Tibial nerve (tissue), 4 donors: ENCODE results near the gene PSMF1.

Experiments
- EP300 ChIP-seq, 2 donors: sonication (generic); formaldehyde crosslinking; IDR thresholded peaks; one replicate each; pipeline ENCODE4 v1.6.1; 2017; ENCODE audit warnings: antibody characterized with exemption in 2 of 2, mild to moderate bottlenecking in 1 of 2
- POLR2A ChIP-seq, 2 donors: fragments of 450-650 bp; IDR thresholded peaks; one replicate each; pipeline ENCODE4 v1.6.1; 2017; ENCODE audit warnings: antibody characterized with exemption in 2 of 2, mild to moderate bottlenecking in 2 of 2, moderate library complexity in 2 of 2
- TF ChIP-seq, protein P1 (sequence below), 5 experiments: fragments of 200-600 bp in 3 of 5; fragments of 450-650 bp in 2 of 5; sonication (generic) in 3 of 5; IDR thresholded peaks; one replicate each; pipeline ENCODE4 v1.5.1; 2016 to 2019; ENCODE audit warnings: antibody characterized with exemption in 5 of 5, mild to moderate bottlenecking in 3 of 5, moderate library complexity in 2 of 5

DNA sequence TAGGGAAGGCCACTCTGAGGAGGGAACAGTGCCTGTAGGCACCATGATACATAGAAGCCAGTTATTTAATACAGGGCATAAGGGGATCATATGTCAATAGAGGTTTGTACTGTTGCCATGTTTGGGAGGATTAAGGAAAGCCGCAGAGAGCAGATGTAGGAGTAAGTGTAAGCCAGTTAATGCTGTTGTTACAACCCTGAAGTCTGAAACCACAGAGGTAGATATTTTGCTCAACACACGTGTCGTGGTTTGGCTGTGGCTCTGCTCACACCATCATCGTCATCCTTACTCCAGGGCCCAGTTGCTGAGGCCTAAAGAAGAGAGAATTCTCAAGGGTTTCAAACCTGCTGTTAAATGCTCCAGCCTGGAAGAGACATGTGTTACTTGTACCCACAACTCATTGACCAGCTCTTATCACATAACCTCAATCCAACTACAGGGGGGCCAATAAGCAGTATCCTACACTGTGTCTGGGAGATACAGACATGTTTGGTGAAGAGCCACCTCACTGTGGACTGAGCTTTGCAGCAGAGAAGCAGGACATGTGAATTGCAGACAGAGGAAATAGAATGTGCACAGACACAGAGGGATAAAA lies 31.0 kb upstream of the PSMF1 start:
- TF ChIP-seq, protein P1, sequence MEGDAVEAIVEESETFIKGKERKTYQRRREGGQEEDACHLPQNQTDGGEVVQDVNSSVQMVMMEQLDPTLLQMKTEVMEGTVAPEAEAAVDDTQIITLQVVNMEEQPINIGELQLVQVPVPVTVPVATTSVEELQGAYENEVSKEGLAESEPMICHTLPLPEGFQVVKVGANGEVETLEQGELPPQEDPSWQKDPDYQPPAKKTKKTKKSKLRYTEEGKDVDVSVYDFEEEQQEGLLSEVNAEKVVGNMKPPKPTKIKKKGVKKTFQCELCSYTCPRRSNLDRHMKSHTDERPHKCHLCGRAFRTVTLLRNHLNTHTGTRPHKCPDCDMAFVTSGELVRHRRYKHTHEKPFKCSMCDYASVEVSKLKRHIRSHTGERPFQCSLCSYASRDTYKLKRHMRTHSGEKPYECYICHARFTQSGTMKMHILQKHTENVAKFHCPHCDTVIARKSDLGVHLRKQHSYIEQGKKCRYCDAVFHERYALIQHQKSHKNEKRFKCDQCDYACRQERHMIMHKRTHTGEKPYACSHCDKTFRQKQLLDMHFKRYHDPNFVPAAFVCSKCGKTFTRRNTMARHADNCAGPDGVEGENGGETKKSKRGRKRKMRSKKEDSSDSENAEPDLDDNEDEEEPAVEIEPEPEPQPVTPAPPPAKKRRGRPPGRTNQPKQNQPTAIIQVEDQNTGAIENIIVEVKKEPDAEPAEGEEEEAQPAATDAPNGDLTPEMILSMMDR (IDR thresholded peaks at IDR 0.05) = no peak
- TF ChIP-seq POLR2A (IDR thresholded peaks at IDR 0.05) (no peak), EP300 (IDR thresholded peaks at IDR 0.05) (no peak)
